MM.1S (cell line): Measurements from ENCODE around the gene CRADD.

ENCODE experiments used
- EZH2 ChIP-seq: fragments of 300-600 bp; sonication (generic); optimal IDR thresholded peaks from 2 replicates; pipeline ENCODE3; 2017; ENCODE audit warnings: low read depth, mild to moderate bottlenecking, antibody characterized with exemption, low read length, mixed read lengths
- TF ChIP-seq, protein P1 (sequence below): fragments of 300-600 bp; sonication (generic); IDR thresholded peaks from 2 replicates; pipeline ENCODE4 v1.5.1; 2016; ENCODE audit warnings: antibody characterized with exemption, low read length, mixed read lengths

DNA sequence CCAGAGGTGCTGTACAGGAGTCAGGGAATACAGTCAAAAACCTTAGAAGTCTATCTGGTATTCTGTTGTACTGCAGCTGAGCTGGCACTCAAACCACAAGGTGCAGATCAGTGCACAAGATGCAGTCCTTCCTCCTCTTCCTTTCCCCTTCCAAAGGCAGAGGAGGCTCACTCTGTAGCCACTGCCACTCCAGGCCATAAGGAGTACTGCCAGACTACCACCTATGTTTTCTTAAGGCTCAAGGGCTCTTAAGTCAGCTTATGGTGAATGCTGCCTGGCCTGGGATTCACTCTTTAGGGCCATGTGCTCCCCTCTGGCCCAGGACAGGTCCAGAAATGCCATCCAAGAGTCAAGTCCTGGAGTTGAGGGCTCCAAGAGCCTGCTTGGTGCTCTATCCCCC, 200.3 kb downstream of the CRADD start:
- TF ChIP-seq, protein P1, sequence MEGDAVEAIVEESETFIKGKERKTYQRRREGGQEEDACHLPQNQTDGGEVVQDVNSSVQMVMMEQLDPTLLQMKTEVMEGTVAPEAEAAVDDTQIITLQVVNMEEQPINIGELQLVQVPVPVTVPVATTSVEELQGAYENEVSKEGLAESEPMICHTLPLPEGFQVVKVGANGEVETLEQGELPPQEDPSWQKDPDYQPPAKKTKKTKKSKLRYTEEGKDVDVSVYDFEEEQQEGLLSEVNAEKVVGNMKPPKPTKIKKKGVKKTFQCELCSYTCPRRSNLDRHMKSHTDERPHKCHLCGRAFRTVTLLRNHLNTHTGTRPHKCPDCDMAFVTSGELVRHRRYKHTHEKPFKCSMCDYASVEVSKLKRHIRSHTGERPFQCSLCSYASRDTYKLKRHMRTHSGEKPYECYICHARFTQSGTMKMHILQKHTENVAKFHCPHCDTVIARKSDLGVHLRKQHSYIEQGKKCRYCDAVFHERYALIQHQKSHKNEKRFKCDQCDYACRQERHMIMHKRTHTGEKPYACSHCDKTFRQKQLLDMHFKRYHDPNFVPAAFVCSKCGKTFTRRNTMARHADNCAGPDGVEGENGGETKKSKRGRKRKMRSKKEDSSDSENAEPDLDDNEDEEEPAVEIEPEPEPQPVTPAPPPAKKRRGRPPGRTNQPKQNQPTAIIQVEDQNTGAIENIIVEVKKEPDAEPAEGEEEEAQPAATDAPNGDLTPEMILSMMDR: no peak
- TF ChIP-seq EZH2: no peak
